Measurements from ENCODE around the gene HEATR3.

HEATR3 gene

DNA sequence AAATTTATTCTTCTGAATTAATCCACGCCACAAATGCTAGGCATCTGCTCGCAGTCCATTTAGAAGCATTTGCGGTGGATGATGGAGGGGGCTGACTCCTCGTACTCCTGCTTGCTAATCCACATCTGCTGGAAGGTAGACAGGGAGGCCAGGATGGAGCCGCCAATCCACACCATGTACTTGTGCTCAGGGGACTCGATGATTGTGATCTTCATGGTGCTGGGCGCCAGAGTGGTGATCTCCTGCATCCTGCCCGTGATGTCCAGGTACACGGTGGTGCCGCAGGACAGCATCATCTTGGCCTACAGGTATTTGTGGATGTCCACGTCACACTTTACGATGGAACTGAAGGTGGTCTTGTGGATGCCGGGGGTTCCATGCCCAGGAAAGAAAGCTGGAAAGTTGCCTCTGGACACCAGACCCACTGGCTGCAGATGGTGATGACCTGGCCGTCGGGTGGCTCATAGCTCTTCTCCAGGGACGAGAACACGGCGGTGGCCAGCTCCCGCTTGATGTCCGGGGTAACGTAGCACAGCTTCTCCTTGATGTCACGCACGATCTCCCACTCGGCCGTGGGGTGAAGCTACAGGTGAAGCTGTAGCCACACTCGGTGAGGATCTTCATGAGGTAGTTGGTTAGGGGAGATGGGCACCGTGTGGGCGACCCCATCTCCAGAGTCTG, 7.5 kb upstream of the HEATR3 start:
- DNase-seq (ENCODE audit: low spot score), result no peak

DNA sequence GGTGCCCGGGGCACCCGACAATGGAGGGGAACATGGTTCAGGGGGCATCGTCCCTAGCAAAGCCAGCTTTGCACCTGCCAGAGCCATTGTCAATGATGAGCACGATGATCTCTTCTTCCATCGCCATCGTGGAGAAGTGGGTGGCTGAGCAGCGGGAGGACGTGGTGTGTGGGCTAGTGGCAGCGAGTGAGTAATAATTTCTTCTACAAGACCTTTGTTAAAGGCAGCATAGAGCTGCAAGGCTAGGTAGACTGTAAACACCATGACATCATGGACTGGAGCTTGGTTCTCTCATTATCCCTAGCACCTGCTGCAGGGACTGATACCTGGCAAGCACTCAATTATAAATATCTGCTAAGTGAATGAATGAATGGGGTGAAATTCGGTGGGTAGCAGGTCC, 6.7 kb upstream of the HEATR3 start:
- DNase-seq (ENCODE audit: low spot score), result no peak

DNA sequence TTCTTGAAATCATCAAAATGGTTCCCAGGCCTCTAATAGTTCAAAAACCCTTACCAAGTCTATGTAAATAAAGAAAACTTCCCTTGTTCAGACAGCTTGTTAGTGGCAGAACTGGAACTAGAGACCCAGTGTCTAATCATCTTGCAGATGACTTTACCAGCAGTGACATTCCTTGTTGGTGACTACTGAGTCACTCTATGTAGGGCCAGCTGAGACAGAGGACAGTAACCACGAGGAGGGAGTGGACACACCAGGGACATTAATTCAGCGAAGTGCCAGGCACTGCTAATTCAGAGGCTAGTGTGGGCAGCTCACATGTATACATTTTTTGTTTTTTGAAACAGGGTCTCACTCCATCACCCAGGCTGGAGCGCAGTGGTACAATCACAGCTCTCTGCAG, 6.1 kb upstream of the HEATR3 start:
- DNase-seq (ENCODE audit: low spot score), result no peak

DNA sequence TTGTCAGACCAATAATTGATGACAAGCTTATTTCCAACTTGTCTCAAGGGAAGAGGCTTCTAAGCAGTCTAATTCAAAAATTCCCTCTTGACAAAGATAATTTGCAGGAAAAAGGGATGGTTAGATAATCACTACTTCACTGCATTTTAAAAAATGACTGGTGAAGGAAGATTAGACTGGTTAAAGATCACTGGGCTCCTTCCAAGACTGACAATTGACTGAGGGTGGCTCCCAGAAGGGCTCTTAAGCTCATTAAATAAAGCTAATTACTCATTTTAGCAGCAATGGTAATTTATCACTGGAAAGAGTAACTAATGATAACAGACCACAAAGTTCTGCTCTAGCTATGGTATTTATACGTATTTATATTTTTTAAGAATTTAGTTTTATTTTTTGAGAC, 4.4 kb upstream of the HEATR3 start:
- no peak for DNase-seq (ENCODE audit: low spot score)

DNA sequence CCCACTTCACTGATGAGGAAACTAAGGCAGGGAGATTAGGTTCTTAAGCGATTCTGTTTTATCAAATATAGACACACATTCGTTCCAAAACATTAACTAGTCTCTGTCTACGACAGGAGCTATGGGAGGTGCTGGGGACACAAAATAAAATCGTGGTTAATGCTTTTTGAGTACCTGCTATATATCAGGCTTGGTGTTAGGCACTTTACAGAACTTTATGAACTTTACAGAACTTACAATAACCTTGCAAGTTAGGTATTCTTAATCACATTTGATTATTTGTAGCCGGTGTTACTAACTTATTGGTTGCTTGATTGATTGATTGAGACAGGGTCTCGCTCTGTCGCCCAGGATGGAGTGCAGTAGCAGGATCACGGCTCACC, 538 bp upstream of the HEATR3 start:
- no peak for DNase-seq (ENCODE audit: low spot score)

DNA sequence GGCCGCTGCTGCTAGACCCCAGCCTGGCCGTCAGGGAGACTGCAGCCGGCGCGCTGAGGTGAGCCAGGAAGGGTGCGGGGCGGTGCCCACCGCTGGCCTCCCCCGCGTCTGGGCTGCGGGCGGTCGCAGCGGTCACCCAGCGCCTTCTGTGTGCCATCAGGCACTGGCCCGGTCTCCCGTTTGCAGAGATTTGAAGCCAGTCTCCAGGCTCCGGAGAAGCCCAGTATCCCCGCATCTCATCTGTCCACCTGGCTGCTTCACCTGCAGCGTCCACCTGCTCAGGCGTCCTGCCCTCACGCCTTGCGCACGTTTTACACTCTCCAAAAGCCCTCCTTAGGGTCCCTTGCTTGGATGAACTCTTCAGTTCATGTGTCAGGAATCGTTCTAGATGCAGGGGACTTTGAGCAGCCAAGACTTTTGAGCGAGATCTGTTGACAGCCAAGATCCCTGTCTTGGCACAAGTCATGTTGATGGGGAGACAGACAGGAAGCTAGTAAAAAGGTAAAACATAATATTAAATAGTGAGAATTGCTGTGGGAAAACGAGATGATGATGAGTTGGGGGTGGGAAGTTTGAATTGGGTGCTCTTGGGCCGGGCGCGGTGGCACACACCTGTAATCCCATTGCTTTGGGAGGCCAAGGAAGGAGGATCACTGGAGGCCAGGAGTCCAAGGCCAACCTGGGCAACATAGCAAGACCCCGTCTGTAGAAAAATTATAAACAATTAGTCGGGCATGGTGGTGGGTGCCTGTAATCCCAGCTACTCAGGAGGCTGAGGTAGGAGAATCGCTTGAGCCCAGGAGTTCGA, 916 bp downstream of the HEATR3 start:
- peak; percentile 13 for DNase-seq (ENCODE audit: low spot score)

DNA sequence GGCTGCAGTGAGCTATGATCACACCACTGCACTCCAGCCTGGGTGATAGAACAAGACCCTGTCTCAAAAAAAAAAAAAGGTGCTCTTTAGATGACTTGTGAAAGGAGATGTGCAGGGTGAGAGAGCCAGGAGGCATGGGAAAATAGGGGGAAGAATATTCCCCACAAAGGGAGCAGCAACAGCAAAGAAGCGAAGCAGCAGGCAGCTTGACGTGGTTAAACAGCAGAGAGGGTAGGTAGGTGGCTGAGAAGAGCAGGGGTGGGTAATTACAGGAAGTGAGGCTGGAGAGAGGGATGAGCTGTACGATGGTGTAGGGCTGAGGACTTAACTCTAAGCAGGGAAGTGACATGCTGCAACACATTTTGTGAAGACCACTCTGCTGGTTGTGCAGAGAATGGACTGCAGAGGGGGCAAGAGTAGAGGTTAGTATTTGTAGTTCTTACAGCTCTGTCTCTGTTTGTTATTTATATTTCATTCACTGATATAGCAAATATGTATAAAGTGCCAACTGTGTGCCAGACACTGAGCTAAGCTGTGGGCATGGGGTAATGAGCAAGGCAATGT, 1.6 kb downstream of the HEATR3 start:
- peak; percentile 48 for DNase-seq (ENCODE audit: low spot score)

DNA sequence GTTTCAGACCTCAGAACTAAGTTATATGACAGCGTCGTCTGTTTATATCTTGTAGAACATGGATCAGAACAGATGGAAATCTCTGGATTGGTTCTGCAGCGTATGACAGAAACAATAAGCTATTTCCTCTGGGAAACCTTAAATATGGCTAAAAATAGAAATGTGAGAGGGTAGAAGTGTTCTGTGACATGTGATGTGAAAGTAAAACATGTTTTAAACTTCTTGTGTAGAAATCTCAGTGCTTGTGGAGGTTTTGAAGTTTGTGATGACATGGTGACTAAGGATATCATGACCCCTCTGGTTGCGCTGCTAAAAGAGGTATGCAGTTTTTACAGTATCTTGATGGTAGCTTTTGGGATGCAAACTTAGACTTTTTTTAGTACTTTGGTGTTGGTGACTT, 2.8 kb downstream of the HEATR3 start:
- DNase-seq (ENCODE audit: low spot score), result no peak

DNA sequence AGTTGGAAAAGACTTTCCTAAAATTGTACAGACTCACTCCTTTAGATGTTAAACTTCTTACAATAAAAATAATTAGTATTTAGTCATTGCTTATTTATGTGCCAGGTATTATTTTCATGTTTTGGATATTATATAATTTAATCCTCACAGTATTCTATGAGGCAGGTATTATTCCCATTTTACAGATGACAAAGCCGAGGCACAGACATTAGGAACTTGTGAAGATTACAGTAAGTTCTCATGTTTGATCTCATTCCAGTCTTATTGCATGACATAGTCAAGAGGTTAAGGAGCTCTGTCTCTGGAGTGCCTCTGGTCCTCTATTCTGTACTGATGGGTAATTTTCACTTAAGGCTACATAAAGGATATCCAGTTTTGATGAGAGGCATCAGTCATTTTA, 3.3 kb downstream of the HEATR3 start:
- no peak for DNase-seq (ENCODE audit: low spot score)

DNA sequence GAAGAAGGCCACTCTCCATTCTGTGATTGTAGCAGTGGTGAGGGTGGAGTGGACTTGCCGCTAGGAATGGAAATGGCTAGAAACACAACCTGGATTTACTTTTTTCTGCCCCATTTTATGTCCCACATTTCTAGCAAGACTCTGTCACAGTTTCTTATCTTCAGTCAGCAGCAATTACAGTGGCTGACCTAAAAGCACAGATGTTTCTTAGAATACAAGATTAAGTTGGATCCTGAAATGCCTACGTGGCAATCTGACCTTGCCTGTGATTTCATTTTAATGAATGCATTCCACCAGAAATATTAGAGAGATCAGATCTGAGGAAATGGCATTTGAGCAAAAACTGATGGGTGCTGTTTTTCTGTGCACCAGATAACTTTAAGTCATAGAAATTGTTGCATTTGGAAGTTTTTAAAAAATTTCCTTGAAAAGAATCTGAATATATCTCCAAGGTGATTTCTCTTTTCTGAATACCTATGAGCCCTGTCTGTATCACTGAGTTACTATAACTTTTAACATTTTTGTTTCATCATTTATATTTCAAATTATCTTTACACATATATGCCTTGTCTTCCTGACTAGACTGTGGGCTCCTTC, 5.4 kb downstream of the HEATR3 start:
- DNase-seq (ENCODE audit: low spot score), result no peak

DNA sequence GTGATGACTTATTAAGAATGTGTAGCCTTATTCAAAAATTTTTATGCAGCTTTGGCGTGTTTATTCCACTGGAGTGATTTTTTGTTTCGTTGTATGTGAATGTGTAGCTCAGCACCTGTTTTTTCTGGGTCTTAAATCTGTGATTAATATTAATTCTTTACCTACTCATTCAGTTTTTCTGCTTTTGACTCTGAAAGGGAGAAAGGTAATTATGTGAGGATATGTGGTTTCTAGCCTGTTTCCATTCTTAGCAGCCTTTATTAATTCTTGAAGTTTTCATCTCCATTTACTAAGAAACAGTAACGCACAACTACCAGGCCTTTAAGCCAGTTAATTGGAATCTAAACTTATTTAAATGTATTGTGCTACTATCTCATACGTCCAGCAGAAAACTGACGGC, 7.0 kb downstream of the HEATR3 start:
- DNase-seq (ENCODE audit: low spot score), result no peak

DNA sequence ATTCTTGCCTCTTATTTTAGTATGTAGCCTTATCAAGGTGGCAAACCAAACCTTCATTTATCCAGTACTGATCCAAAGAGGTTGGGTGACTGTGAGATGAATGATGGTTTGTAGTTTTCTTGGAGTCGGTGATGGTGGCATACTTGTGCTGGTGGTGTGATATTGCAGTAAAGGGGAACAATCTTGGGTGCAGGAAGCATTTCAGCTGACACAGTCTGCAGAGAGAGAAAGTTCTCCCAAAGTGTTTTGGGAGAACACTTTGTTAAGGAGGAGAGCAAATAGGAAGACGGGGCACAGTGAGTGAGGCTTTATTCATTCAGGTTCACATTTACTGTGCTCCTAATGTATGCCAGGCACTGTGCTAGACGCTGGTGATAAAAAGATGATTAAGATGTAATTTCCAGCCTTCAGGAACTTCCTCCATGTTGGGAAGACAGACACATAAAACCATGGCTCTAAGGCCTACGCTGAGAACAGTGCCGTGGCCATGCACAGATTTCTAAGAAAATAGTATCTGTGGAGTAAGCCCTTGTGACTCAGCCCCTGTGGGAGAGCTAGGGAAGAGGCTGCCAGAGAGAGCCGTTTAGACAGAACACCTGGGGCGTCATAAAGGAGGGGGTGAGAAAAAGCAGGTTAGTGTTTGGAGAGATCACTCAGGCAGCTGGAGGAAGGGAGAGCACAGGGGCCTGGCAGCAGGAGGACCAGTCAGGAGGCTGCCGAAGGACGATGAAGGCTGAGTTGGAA, 13.8 kb downstream of the HEATR3 start:
- DNase-seq (ENCODE audit: low spot score), result no peak

DNA sequence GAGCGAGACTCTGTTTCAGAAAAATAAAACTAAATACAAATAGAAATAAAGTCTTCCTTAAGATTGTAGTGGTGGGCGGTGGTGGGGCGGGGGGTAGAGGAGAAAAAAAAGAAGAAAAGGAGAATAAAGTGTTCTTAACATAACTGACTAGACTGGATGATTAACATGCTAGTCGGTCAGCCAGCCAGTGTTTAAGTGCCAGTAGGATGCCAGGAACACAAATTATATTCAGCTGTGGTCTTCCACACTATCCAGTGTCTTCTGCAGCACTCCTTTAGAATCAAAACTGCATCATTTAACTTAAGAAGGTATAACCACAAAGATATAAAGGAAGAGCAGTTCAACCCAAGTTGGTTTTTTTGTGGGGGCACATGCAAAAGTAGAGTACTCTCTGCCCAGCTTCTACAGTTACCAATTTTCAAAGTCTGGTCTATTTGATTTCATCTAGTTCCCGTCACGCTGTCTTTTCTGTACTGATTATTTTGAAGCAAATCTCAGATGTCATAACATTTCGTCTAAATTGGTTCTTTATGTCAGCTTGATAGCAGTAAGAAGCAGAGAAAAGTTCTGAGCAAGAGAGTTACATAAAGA, 15.8 kb downstream of the HEATR3 start:
- no peak for DNase-seq (ENCODE audit: low spot score)

DNA sequence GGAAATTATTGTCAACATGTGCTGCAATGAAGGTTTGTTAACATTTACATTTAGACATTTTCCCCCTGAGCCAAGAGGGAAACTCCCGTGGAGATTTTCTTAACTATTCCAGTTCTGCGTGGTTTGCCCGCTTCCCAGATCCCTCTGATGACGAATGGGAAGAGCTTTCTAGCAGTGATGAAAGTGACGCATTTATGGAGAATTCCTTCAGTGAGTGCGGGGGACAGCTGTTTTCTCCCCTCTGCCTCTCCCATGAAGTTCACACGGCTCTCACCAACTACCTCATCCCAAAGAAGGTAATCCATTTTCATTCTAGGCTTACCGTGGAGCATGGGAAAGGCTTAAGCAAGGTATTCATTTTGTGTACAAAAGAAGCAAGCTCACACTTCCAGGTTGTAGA, 18.2 kb downstream of the HEATR3 start:
- DNase-seq (ENCODE audit: low spot score), result no peak

DNA sequence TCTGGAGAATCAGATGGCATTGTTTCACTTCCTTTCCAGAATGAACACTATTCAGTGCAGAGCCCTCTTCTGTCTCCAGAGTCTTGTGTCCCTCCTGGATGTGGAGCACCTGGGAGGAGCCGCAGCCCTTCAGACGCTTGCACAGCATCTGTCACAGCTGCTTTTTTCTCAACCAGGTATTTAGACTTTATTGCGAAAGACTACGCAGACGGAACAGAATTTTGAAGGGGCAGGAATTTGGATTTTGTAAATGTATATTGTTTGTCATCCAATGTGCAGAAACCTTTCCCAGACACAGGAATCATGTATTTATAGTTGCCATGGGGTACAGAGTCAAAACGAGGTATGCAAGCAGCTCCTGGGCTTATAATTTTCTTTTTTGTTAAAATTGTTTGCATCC, 20.4 kb downstream of the HEATR3 start:
- no peak for DNase-seq (ENCODE audit: low spot score)

DNA sequence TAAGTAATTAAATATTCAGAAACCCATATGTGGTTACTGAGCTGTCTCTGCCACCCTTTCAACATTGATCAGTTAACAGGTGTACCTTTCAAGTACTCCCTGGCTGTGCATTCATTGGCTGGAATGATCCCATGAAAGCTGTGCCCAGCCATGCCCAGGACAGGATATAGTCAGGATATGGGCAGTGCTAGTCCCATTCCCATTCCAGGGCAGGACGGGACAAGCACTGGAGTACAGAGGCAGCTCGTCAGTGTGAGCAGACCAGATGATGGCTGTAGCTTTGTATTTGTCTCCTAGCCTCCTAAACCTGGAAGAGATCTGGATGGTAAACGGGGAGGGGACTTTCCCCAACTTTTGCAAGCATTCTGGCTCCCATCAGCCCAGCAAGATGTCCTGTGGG, 22.5 kb downstream of the HEATR3 start:
- no peak for DNase-seq (ENCODE audit: low spot score)

DNA sequence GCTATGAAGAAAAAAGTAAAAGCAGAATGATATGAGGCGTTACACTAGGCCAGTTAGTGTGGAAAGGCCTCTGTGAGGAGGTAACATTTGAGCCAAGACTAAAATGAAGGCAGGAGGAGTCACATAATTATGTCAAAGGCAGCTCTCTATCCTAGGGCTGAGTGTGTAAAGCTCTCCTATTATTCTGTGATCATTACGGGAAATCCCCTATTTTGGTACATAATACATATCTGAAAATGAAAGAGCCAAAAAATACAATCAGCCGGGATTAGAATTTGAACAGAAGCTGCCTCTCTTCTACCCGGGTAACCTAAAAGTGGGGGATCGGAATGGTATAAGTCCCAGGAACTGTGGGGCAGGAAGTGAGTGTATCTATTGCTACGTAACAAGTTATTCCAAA, 27.1 kb downstream of the HEATR3 start:
- no peak for DNase-seq (ENCODE audit: low spot score)

DNA sequence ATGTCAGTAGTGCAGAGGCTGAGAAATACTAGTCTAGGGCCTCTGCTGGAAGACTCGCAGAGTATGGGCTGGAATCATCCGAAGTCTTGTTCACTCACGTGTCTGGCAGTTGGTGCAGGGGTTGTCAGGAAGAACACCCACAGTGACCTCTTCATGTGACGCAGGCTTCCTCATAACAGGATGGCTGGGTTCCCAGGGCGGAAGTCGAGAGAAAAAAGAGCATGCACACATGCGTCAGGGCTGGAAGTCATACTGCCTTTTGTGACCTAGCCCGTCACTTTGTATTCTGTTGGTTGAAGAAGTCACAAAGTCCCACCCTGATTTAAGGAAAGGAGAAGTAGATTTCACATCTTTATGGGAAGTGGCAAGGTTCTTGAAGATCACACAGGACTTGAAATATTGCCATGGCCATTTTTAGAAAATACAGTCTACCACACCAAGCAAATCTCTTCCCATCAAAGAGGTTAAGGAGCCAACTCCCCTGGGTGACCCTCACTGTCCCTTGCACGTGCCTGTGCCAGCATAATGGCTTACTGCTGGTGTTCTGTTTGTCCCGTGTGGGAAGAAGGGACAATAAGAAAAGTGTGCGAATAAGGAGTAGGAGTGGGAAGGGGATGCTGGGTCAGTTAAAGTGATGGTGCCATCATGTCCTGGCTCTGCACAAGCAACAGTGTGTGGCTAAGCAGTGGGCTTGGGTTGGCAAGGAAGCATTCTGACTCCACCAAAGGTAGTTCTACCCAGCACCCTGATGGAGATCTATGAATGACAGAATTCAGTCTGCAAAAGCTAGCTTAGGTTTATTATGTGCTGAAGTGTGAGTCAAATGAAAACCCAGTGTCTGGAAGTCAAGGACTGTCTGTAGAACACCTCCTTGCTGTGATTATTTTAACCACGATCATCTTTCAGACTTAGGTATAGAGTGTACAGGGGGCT, 28.1 kb downstream of the HEATR3 start:
- peak; percentile 88 for DNase-seq (ENCODE audit: low spot score)

DNA sequence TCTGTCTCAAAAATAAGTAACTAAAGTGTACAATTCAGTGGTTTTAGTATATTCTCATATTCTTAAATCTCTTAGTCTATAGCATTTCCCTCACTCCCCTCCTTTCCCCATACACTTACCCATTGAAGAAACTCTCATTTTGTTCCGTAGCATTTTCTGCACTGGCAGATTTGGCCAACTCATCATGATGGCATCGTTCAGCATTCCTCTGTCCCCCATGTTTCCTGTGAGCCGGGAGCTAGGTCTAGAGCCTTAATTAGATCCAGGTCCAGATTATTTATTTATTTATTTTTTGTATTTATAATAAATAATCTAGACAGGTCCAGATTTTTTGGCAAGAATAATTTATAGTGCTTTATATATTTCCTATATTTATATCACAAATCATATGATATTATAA, 31.0 kb downstream of the HEATR3 start:
- no peak for DNase-seq (ENCODE audit: low spot score)

DNA sequence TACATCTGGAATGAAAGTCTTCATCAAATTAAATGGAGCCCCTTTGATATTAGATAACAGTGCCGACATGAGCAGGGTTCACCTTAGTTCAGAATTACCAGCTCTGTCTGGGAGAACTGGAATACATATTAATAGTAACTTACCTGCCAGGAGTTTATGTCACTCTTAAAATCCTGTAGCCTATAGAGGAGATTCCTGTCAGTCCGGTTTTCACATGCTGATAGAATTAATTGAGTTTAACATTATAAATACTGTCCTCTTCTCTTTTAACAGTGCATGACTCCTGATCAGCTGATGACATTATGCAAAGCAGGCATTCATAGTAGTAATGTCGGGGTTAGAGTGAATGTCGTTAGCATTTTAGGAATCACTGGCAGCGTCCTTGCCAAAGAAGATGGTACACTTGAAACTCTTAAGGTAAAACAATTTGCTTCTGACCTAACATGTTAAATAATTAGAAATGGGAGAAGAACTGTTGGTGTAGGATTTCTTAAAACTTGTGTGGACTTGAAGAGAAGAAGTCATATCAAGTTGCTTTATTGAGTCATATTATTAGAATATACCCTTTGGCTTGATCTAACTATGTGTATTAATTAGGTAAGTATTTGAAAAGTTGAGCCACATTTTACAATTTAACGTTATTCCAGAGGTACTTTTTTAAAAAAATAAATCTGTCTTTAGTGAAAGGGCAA, 34.3 kb downstream of the HEATR3 start:
- DNase-seq (ENCODE audit: low spot score), result no peak

All from pons (tissue), 1 donor.